HEK293T (cell line): ENCODE results near the gene TIGAR.

Experiments used
- ARNT ChIP-seq: fragments of 450-650 bp; IDR thresholded peaks from 2 replicates; pipeline ENCODE4 v1.6.1; 2017; ENCODE audit warnings: mild to moderate bottlenecking
- CTBP1 ChIP-seq: fragments of 450-650 bp; IDR thresholded peaks from 2 replicates; pipeline ENCODE4 v1.6.1; 2016; ENCODE audit warnings: borderline replicate concordance
- FOXK2 ChIP-seq: fragments of 450-650 bp; IDR thresholded peaks from 2 replicates; pipeline ENCODE4 v1.6.1; 2016; ENCODE audit warnings: mild to moderate bottlenecking
- SP1 ChIP-seq: fragments of 450-650 bp; IDR thresholded peaks from 2 replicates; pipeline ENCODE4 v1.6.1; 2017
- ZNF384 ChIP-seq: fragments of 450-650 bp; IDR thresholded peaks from 2 replicates; pipeline ENCODE4 v1.6.1; 2016

- no peak for TF ChIP-seq SP1
- no peak for TF ChIP-seq ZNF384
- TF ChIP-seq CTBP1, result no peak
- TF ChIP-seq ARNT, result no peak
- no peak for TF ChIP-seq FOXK2
Observed at GRCh38 chr12:4303750-4304149, 17.3 kb upstream of the TIGAR start.
